ENCODE data around the gene RNH1. TPM values are rescaled to one million over a fixed set of nuclear protein-coding genes. Genes with fewer than 3 reads are reported as not detected.

RNH1 gene
- total RNA-seq, 1 experiment from 2014 or later: 59.0 TPM

- Mint-ChIP-seq H3K36me3 (peaks cover 21% of the 10 kb centered on the region), H3K27ac (no peak overlapping the region; the same call in 1 of the 2 replicates), H3K4me1 (peaks cover 12% of the 10 kb centered on the region), H3K9me3 (no peaks in the 10 kb centered on the region), H3K27me3 (ENCODE audit: low read depth) (no peaks in the 10 kb centered on the region; the same call in 1 of the 2 replicates), H3K4me3 (no peak overlapping the region; the same call in 1 of the 2 replicates)
- TF ChIP-seq, protein P1, sequence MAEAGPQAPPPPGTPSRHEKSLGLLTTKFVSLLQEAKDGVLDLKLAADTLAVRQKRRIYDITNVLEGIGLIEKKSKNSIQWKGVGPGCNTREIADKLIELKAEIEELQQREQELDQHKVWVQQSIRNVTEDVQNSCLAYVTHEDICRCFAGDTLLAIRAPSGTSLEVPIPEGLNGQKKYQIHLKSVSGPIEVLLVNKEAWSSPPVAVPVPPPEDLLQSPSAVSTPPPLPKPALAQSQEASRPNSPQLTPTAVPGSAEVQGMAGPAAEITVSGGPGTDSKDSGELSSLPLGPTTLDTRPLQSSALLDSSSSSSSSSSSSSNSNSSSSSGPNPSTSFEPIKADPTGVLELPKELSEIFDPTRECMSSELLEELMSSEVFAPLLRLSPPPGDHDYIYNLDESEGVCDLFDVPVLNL (CRISPR knock-in tag; IDR thresholded peaks at IDR 0.05; ENCODE audit: borderline replicate concordance, low read depth): no peak
- TF ChIP-seq NFYB (CRISPR knock-in tag; conservative IDR thresholded peaks at IDR 0.05; ENCODE audit: low read depth) (no peak), JUN (CRISPR knock-in tag; IDR thresholded peaks at IDR 0.05) (no peak), ZNF263 (CRISPR knock-in tag; IDR thresholded peaks at IDR 0.05; ENCODE audit: low read depth) (no peak)
- ATAC-seq: no peak
- ChIA-PET CTCF (interaction anchor here (0.5 kb wide), 1 partner anchor 98 kb away, joined by 3 read pairs; no protein-coding TSS in a partner anchor), POLR2A (no interaction called here)
- no peak for DNase-seq (ENCODE audit: low spot score)
These were observed 3.7 kb downstream of the RNH1 start for GRCh38 chr11:503179-503981.

DNA sequence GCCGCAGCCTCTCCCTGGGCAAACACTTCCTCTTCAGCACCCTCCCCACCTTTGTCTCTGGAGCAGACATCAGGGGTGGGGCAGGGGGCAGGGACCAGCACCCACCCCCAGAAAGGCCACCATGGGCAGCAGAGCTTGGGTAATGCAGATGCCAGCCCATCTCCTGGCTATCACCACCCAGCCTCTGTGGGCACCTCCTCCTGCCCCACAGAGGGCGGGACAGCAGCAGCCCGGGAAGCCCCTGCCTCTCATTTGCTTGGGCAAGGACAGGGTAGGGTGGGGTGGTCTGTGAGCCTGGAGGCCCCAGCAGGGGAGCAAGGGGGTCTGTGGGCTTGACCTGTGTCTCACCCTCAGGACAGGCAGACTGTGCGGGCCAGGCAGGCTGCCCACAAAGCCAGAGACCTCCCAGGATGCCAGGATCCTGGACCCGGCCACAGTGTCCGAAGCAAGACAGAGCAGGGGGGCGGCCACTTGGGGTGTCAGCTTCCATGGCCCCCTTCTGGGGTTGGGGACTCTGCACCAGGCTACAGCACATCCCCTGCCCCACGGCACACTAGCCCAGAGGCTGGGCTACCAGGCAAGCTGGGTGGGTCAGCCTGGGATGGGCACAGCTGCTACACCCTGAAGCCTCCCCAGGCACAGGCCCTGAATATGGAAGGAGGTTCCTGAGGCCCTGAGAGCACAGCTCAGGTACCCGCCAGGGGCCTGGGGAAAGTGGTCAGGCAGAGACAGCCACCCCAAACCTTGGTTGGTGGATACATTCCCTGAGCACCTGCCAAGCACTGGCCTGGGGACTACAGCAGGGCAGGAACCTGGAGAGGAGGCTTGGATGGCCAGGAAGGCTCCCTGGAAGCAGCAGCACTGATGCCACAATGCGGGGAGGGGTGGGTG lies 4.5 kb downstream of the RNH1 start:
- Mint-ChIP-seq H3K4me1 (peaks cover 10% of the 10 kb centered on the region), H3K27me3 (ENCODE audit: low read depth) (peaks cover 2% of the 10 kb centered on the region; the same call in 1 of the 2 replicates), H3K27ac (no peak overlapping the region), H3K4me3 (no peak overlapping the region), H3K9me3 (peaks cover 5% of the 10 kb centered on the region), H3K36me3 (peaks cover 29% of the 10 kb centered on the region)
- TF ChIP-seq ZNF671 (CRISPR knock-in tag; IDR thresholded peaks at IDR 0.05) (no peak), KAT7 (CRISPR knock-in tag; IDR thresholded peaks at IDR 0.05; ENCODE audit: borderline replicate concordance) (no peak), ATF1 (CRISPR knock-in tag; IDR thresholded peaks at IDR 0.05) (no peak), PREB (CRISPR knock-in tag; IDR thresholded peaks at IDR 0.05; ENCODE audit: borderline replicate concordance) (no peak), ZNF317 (CRISPR knock-in tag; IDR thresholded peaks at IDR 0.05; ENCODE audit: borderline replicate concordance, low read depth) (no peak), MYBL2 (CRISPR knock-in tag; IDR thresholded peaks at IDR 0.05) (no peak), CREB1 (CRISPR knock-in tag; IDR thresholded peaks at IDR 0.05) (no peak), CBFB (CRISPR knock-in tag; IDR thresholded peaks at IDR 0.05; ENCODE audit: low read depth) (no peak), HMGA2 (CRISPR knock-in tag; IDR thresholded peaks at IDR 0.05) (no peak), IRF1 (CRISPR knock-in tag; IDR thresholded peaks at IDR 0.05) (no peak)
- TF ChIP-seq, protein P2, sequence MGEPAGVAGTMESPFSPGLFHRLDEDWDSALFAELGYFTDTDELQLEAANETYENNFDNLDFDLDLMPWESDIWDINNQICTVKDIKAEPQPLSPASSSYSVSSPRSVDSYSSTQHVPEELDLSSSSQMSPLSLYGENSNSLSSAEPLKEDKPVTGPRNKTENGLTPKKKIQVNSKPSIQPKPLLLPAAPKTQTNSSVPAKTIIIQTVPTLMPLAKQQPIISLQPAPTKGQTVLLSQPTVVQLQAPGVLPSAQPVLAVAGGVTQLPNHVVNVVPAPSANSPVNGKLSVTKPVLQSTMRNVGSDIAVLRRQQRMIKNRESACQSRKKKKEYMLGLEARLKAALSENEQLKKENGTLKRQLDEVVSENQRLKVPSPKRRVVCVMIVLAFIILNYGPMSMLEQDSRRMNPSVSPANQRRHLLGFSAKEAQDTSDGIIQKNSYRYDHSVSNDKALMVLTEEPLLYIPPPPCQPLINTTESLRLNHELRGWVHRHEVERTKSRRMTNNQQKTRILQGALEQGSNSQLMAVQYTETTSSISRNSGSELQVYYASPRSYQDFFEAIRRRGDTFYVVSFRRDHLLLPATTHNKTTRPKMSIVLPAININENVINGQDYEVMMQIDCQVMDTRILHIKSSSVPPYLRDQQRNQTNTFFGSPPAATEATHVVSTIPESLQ (CRISPR knock-in tag; IDR thresholded peaks at IDR 0.05): no peak
- TF ChIP-seq, protein P3, sequence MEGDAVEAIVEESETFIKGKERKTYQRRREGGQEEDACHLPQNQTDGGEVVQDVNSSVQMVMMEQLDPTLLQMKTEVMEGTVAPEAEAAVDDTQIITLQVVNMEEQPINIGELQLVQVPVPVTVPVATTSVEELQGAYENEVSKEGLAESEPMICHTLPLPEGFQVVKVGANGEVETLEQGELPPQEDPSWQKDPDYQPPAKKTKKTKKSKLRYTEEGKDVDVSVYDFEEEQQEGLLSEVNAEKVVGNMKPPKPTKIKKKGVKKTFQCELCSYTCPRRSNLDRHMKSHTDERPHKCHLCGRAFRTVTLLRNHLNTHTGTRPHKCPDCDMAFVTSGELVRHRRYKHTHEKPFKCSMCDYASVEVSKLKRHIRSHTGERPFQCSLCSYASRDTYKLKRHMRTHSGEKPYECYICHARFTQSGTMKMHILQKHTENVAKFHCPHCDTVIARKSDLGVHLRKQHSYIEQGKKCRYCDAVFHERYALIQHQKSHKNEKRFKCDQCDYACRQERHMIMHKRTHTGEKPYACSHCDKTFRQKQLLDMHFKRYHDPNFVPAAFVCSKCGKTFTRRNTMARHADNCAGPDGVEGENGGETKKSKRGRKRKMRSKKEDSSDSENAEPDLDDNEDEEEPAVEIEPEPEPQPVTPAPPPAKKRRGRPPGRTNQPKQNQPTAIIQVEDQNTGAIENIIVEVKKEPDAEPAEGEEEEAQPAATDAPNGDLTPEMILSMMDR (IDR thresholded peaks at IDR 0.05): no peak
- ChIA-PET CTCF (no interaction called here), POLR2A (no interaction called here)
- DNase-seq (ENCODE audit: low spot score) (no peak), ATAC-seq (no peak)
